ENCODE measurements around the gene GPR149. TPM values are rescaled to one million over a fixed set of nuclear protein-coding genes. Genes with fewer than 3 reads are reported as not detected.

Gene GPR149
- total and polyA plus RNA-seq, 10 of the 15 experiments (the other 5 are each of a cell fraction or from before 2014, with no cell fraction given): not detected

DNA sequence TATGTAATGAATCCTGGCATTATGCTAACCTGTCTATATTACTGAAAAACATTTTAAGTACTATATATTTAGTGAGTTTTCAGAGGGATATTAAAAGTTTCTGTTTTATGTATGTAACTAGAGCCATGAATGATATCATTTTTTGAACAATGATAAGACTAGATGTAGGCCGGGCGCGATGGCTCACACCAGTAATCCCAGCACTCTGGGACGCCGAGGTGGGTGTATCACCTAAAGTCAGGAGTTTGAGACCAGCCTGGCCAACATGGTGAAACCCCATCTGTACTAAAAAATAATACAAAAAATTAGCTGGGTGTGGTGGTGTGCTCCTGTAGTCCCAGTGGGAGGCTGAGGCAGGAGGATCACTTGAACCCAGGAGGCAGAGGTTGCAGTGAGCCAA is 139.8 kb downstream of the GPR149 start:
- DNase-seq (ENCODE audit: low read depth, low spot score) (no peak), ATAC-seq (no peak), FAIRE-seq (no peak)
- ChIA-PET POLR2A (no interaction called here), CTCF (no interaction called here), RAD21 (ENCODE audit: unreplicated experiment) (no interaction called here), SMC1A (ENCODE audit: uncharacterized antibody, unreplicated experiment) (no interaction called here)
- Histone ChIP-seq H3K27me3 (replicated peaks in 1 of 2; ENCODE audit: control insufficient read depth in 2 of 2, insufficient read depth in 2 of 2, low read length in 1 of 2) (no peaks in the 10 kb centered on the region), H2AFZ (ENCODE audit: control insufficient read depth, low read depth, low read length) (no peak overlapping the region), H3K27ac (ENCODE audit: control insufficient read depth, insufficient read depth) (no peak overlapping the region), H3K4me3 (no peak overlapping the region), H3K36me3 (ENCODE audit: control insufficient read depth in 2 of 2, insufficient read depth in 2 of 2, low read length in 1 of 2) (peaks cover 2 to 11% of the 10 kb centered on the region in 2 experiments), H3K4me2 (ENCODE audit: control insufficient read depth, insufficient read depth) (no peak overlapping the region), H3K9ac (ENCODE audit: control insufficient read depth, insufficient read depth, low read length) (no peak overlapping the region), H4K20me1 (ENCODE audit: control insufficient read depth, insufficient read depth) (no peaks in the 10 kb centered on the region), H3K79me2 (ENCODE audit: control insufficient read depth, insufficient read depth, low read length) (no peaks in the 10 kb centered on the region), H3K9me3 (replicated peaks; ENCODE audit: control insufficient read depth, insufficient read depth, low read length) (no peaks in the 10 kb centered on the region), H3K4me1 (ENCODE audit: control insufficient read depth, insufficient read depth, low read length) (no peaks in the 10 kb centered on the region)
- in situ Hi-C loops (cut with MboI): no loop called here
- 99% methylated on average over 5 of the region's 5 CpGs for WGBS (ENCODE audit: insufficient coverage, insufficient replicate concordance, low lambda C conversion rate, missing lambda C conversion rate)
- BruUV-seq (replicated peaks): no TSS peak
- intact Hi-C loops (cut with micrococcal nuclease; ENCODE audit: unreplicated experiment): no loop called here
- TF ChIP-seq, protein P1, sequence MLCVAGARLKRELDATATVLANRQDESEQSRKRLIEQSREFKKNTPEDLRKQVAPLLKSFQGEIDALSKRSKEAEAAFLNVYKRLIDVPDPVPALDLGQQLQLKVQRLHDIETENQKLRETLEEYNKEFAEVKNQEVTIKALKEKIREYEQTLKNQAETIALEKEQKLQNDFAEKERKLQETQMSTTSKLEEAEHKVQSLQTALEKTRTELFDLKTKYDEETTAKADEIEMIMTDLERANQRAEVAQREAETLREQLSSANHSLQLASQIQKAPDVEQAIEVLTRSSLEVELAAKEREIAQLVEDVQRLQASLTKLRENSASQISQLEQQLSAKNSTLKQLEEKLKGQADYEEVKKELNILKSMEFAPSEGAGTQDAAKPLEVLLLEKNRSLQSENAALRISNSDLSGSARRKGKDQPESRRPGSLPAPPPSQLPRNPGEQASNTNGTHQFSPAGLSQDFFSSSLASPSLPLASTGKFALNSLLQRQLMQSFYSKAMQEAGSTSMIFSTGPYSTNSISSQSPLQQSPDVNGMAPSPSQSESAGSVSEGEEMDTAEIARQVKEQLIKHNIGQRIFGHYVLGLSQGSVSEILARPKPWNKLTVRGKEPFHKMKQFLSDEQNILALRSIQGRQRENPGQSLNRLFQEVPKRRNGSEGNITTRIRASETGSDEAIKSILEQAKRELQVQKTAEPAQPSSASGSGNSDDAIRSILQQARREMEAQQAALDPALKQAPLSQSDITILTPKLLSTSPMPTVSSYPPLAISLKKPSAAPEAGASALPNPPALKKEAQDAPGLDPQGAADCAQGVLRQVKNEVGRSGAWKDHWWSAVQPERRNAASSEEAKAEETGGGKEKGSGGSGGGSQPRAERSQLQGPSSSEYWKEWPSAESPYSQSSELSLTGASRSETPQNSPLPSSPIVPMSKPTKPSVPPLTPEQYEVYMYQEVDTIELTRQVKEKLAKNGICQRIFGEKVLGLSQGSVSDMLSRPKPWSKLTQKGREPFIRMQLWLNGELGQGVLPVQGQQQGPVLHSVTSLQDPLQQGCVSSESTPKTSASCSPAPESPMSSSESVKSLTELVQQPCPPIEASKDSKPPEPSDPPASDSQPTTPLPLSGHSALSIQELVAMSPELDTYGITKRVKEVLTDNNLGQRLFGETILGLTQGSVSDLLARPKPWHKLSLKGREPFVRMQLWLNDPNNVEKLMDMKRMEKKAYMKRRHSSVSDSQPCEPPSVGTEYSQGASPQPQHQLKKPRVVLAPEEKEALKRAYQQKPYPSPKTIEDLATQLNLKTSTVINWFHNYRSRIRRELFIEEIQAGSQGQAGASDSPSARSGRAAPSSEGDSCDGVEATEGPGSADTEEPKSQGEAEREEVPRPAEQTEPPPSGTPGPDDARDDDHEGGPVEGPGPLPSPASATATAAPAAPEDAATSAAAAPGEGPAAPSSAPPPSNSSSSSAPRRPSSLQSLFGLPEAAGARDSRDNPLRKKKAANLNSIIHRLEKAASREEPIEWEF (IDR thresholded peaks at IDR 0.05; ENCODE audit: insufficient replicate concordance, low read depth, low read length): no peak
- TF ChIP-seq ATF7 (IDR thresholded peaks at IDR 0.05; ENCODE audit: low read depth): no peak
- TF ChIP-seq MEF2B (IDR thresholded peaks at IDR 0.05; ENCODE audit: partially characterized antibody, poor library complexity, severe bottlenecking): no peak
- no peak for TF ChIP-seq SIX5 (IDR thresholded peaks at IDR 0.05; ENCODE audit: low read depth, low read length, severe bottlenecking)
- TF ChIP-seq EZH2 (IDR thresholded peaks at IDR 0.05; ENCODE audit: borderline replicate concordance, control insufficient read depth, low read depth, low read length): no peak
- TF ChIP-seq YY1 (IDR thresholded peaks at IDR 0.05; ENCODE audit: low read depth, low read length): no peak
- no peak for TF ChIP-seq CHD1 (IDR thresholded peaks at IDR 0.05; ENCODE audit: low read depth, low read length)
- no peak for TF ChIP-seq HDAC2 (IDR thresholded peaks at IDR 0.05)
- no peak for TF ChIP-seq CBFB (IDR thresholded peaks at IDR 0.05; ENCODE audit: low read depth)
- no peak for TF ChIP-seq ZZZ3 (IDR thresholded peaks at IDR 0.05; ENCODE audit: control insufficient read depth, insufficient read length, low read depth)
- TF ChIP-seq LARP7 (IDR thresholded peaks at IDR 0.05): no peak
- no peak for TF ChIP-seq RCOR1 (conservative IDR thresholded peaks at IDR 0.05; ENCODE audit: low read depth, low read length)
- no peak for TF ChIP-seq IKZF1 (conservative IDR thresholded peaks at IDR 0.05)
- no peak for TF ChIP-seq CEBPB (IDR thresholded peaks at IDR 0.05; ENCODE audit: borderline replicate concordance in 1 of 2, low read depth in 2 of 2, low read length in 2 of 2)
- no peak for TF ChIP-seq TCF12 (IDR thresholded peaks at IDR 0.05; ENCODE audit: low read depth, low read length)
- no peak for TF ChIP-seq TAF1 (IDR thresholded peaks at IDR 0.05; ENCODE audit: borderline replicate concordance, low read depth, low read length)
- TF ChIP-seq, protein P2, sequence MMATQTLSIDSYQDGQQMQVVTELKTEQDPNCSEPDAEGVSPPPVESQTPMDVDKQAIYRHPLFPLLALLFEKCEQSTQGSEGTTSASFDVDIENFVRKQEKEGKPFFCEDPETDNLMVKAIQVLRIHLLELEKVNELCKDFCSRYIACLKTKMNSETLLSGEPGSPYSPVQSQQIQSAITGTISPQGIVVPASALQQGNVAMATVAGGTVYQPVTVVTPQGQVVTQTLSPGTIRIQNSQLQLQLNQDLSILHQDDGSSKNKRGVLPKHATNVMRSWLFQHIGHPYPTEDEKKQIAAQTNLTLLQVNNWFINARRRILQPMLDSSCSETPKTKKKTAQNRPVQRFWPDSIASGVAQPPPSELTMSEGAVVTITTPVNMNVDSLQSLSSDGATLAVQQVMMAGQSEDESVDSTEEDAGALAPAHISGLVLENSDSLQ (IDR thresholded peaks at IDR 0.05): no peak
- TF ChIP-seq, protein P3, sequence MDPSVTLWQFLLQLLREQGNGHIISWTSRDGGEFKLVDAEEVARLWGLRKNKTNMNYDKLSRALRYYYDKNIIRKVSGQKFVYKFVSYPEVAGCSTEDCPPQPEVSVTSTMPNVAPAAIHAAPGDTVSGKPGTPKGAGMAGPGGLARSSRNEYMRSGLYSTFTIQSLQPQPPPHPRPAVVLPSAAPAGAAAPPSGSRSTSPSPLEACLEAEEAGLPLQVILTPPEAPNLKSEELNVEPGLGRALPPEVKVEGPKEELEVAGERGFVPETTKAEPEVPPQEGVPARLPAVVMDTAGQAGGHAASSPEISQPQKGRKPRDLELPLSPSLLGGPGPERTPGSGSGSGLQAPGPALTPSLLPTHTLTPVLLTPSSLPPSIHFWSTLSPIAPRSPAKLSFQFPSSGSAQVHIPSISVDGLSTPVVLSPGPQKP (IDR thresholded peaks at IDR 0.05; ENCODE audit: low read depth, low read length): no peak
